ENCODE measurements around the gene C10orf105.

The C10orf105 gene

GRCh38 chr10:71737001-71737833 is 17.6 kb upstream of the C10orf105 start:
- DNase-seq, result no peak

- no peak for DNase-seq
Measured at GRCh38 chr10:71736570-71736952, 17.0 kb upstream of the C10orf105 start.

- DNase-seq, result no peak
Measured at GRCh38 chr10:71735709-71736569, 16.4 kb upstream of the C10orf105 start.

DNA sequence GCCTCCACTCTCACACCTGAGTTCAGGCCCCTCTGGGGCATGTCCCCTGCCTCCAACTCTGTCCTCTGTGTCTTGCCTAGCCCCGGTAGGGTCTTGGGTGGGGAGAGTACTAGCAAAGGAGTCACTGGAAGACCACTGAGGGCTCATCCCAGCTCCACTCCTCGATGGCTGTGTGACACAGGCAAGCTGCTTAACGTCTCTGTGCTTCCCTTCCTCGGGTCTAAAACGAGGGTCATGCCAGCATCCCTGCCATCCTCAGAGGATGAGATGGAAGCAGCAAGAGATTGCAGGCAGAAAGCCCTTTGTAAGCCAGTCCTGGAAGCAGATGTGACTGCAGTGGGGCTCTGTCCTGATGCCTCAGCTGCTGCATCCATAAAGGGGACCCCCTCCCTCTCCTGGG is 15.2 kb upstream of the C10orf105 start:
- no peak for DNase-seq

DNA sequence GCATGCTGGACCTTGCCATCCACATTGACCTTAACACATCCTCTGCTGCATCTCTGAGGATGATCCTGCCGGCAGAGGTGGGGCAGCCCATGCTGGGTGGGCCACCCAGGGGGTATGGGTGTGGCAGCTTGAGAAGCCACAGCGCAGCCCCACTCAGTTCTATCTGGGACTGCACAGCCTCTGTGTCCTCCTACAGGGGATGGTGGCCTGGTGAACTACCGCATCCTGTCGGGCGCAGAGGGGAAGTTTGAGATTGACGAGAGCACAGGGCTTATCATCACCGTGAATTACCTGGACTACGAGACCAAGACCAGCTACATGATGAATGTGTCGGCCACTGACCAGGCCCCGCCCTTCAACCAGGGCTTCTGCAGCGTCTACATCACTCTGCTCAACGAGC is 12.2 kb upstream of the C10orf105 start:
- DNase-seq, result no peak

DNA sequence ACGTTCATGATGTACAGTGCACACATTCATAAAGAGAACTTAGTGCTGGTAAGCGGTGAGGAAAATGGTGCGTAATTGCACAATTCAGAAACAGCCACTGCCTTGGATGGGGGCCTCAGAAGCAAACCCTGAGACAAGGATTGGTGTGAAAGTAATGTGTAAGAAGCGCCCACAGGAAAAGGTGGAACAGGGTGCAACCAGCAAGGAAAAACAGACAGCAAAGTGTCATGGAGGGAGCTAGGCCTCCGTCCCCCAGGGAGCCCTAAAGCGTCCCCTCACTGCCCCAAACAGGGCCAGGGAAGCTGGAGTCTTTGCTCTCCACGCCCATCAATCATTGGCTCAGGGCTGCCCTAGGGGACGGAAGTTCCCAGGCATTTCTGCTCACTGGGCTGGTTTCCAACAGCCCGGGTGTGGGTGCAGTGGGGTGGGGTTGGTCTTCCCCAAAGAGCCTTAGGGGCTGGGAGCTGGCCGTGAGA is 9.6 kb upstream of the C10orf105 start:
- no peak for DNase-seq

DNA sequence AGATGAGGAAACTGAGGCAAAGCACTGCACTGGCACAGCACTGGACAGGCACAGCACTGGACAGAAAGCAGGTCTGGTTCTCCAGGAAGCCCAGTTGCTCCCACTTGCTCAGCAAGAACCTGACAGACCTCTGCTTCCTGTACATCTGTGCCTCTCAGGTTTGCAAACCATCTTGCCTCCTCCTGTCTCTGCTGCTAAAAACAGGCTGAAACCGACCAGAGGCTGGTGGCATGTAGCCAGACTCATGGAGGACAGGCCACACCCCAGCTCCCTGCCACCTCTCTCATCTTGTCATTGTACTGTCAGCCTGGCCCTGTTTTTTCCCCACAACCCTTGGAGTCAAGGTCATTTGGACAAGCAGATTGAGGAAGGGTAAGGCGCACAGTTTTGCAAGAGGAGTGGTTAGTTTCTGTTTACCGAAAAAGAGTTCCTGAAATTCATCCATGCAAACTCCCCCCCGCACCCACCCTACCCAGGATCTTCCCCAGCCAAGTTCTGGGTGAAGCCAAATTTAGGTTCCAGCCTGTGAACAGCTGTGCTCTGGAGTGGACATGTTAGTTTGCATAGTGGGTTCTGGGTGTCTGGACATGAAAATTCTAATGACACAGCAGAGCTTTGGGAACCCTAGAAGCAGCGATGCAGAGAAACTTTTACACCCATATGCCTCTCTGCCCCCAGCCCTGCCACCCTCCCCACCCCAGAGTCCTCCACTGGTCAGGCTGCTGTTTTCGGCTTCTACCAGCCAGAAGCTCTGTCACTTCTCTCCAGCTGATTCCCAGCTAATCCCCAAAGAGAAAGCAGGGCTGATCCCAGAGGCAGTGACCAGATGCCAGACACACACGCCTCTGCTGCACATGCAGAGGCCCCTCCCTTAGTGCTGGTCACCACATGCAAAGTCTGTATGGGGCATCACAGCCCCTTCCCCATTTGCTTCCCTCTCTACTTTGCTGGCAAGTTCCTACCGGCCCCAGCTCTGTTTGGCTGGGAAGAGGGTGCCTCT is 8.5 kb upstream of the C10orf105 start:
- DNase-seq, result peak; percentile 23

- no peak for DNase-seq
Measured at GRCh38 chr10:71727105-71727737, 7.6 kb upstream of the C10orf105 start.

GRCh38 chr10:71726580-71727104 is 7.1 kb upstream of the C10orf105 start:
- DNase-seq, result no peak

- no peak for DNase-seq
Measured at GRCh38 chr10:71725998-71726579, 6.5 kb upstream of the C10orf105 start.

- no peak for DNase-seq
Measured at GRCh38 chr10:71725249-71725648, 5.7 kb upstream of the C10orf105 start.

DNA sequence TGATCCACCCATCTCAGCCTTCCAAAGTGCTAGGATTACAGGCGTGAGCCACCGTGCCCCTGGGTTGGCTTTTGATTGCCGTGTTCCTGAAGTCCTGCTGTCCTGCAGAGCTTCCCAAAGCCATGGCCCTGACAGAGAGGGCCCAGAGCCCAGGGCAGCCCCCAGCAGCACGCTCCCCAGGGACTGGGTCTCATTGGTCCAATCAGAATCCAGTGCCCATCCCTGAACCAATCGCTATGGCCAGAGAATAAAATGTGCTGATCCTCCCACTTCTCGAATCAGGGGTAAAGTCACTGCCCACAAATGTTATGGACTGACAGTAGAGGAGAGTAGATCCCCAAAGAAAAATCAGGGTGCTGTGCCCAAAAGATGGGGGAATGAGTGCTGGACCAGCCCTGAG is 5.0 kb upstream of the C10orf105 start:
- DNase-seq, result no peak

GRCh38 chr10:71723311-71723710 is 3.7 kb upstream of the C10orf105 start:
- no peak for DNase-seq

GRCh38 chr10:71722849-71723248 is 3.3 kb upstream of the C10orf105 start:
- DNase-seq, result no peak

- DNase-seq, result no peak
Measured at GRCh38 chr10:71721313-71721712, 1.7 kb upstream of the C10orf105 start.

DNA sequence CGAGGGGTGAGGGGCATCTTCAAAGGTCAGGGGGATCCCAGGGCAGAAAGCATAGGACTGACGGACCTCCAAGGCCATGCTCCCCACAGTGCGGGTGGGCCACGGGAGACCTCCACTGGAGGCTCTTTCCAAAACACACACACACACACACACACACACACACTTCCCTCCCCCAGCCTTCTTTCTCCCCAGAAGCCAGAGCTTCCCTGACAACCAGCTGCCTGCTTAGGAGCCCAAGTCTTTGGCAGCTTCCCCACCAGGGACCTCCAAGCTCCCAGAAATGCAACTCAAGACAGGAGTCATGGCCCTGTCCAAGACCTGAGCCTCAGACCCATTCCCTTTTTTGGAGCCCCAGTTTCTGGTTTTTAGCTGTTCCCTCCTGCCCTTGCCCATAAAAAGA is 710 bp upstream of the C10orf105 start:
- DNase-seq, result no peak

DNA sequence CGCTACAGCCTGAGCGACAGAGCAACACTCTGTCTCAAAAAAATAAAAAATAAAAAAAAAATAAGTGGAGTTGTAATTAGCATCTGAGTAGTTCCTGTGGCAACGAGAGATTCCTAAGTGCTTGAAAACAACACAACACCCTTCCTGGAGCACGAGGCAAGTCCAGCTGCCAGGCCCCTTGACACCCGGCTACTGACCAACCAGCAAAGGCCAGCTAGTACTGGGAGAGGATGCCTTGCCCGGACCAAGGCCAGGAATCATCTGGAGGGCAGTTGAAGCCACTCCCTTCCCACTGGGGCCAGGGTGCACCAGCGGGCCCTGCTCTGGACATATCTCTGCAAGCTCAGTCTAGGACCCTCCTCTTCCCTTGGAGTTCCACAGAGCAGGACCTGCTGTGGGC is 536 bp downstream of the C10orf105 start:
- DNase-seq, result no peak

- no peak for DNase-seq
Measured at GRCh38 chr10:71718165-71718698, 1.3 kb downstream of the C10orf105 start.

DNA sequence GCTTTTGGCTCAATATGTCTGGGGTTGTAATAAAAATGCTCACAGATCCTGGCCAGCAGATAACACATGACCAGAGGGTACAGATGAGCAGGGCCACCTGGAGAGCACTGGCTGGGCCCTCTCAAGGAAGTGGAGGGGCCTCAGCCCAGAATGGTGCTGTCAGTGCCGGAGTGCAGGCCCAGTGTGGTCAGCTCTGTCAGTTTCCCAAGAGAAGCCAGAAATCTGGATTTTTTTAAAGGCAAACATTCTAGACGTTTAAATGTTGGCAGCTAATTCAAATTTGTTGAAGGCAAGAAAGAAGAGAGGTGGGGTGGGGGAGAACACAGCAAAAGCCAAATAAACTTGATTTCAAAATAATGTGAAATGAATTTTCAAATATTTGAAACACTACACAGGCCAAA is 2.0 kb downstream of the C10orf105 start:
- no peak for DNase-seq

GRCh38 chr10:71717056-71717455 is 2.5 kb downstream of the C10orf105 start:
- DNase-seq, result no peak

- DNase-seq, result no peak
Measured at GRCh38 chr10:71716426-71716825, 3.2 kb downstream of the C10orf105 start.

All from NCI-H510A treated with DMSO at 0.1 percent for 48 hours (cell line).